ENCODE data around the gene GAS2L2. TPM values are rescaled to one million over a fixed set of nuclear protein-coding genes. Genes with fewer than 3 reads are reported as not detected.
A peak's percentile ranks its signal among the peaks of the same experiment; 100 is the strongest.

Gene GAS2L2
- total RNA-seq, 1 experiment from 2014 or later = not detected

- H3K4me3 Mint-ChIP-seq (ENCODE audit: low read depth, unreplicated experiment) = no peak overlapping the region
- no peak for DNase-seq
- no peak for TF ChIP-seq CTCF (IDR thresholded peaks at IDR 0.05; ENCODE audit: unreplicated experiment)
- H3K4me1 Mint-ChIP-seq (ENCODE audit: low read depth, unreplicated experiment) = no peaks in the 10 kb centered on the region
- intact Hi-C loops (cut with micrococcal nuclease; ENCODE audit: unreplicated experiment) = no loop called here
- no peaks in the 10 kb centered on the region for H3K9me3 Mint-ChIP-seq (ENCODE audit: low read depth, unreplicated experiment)
- no peak overlapping the region for H3K27ac Mint-ChIP-seq (ENCODE audit: unreplicated experiment)
- no peaks in the 10 kb centered on the region for H3K36me3 Mint-ChIP-seq (ENCODE audit: insufficient read depth, unreplicated experiment)
- no TSS peak for BruUV-seq (replicated peaks)
- CTCF ChIA-PET = no interaction called here
- H3K27me3 Mint-ChIP-seq (ENCODE audit: unreplicated experiment) = peaks cover 55% of the 10 kb centered on the region
Observed at GRCh38 chr17:35773129-35773528, 20.1 kb upstream of the GAS2L2 start.

- Mint-ChIP-seq H3K27me3 (ENCODE audit: unreplicated experiment) (peaks cover 66% of the 10 kb centered on the region), H3K4me3 (ENCODE audit: low read depth, unreplicated experiment) (no peak overlapping the region), H3K27ac (ENCODE audit: unreplicated experiment) (no peak overlapping the region), H3K4me1 (ENCODE audit: low read depth, unreplicated experiment) (no peaks in the 10 kb centered on the region), H3K9me3 (ENCODE audit: low read depth, unreplicated experiment) (no peaks in the 10 kb centered on the region), H3K36me3 (ENCODE audit: insufficient read depth, unreplicated experiment) (peaks cover 2% of the 10 kb centered on the region)
- BruUV-seq (replicated peaks) = no TSS peak
- TF ChIP-seq CTCF (IDR thresholded peaks at IDR 0.05; ENCODE audit: unreplicated experiment) = peak; percentile 40
- CTCF ChIA-PET = interaction anchor here (1.8 to 2.1 kb wide), 2 partner anchors 19 to 39 kb away, joined by 3 to 7 read pairs; partner anchors contain the start of gene TAF15
- intact Hi-C loops (cut with micrococcal nuclease; ENCODE audit: unreplicated experiment) = no loop called here
- DNase-seq = no peak
Observed at GRCh38 chr17:35769895-35770486, 17.0 kb upstream of the GAS2L2 start.

GRCh38 chr17:35768797-35769196, 15.8 kb upstream of the GAS2L2 start:
- no peak for DNase-seq
- CTCF ChIA-PET = interaction anchor here (1.8 to 2.1 kb wide), 2 partner anchors 20 to 40 kb away, joined by 3 to 7 read pairs; partner anchors contain the start of gene TAF15
- Mint-ChIP-seq H3K4me1 (ENCODE audit: low read depth, unreplicated experiment) (no peaks in the 10 kb centered on the region), H3K27ac (ENCODE audit: unreplicated experiment) (no peak overlapping the region), H3K4me3 (ENCODE audit: low read depth, unreplicated experiment) (no peak overlapping the region), H3K27me3 (ENCODE audit: unreplicated experiment) (peaks cover 57% of the 10 kb centered on the region), H3K9me3 (ENCODE audit: low read depth, unreplicated experiment) (no peaks in the 10 kb centered on the region), H3K36me3 (ENCODE audit: insufficient read depth, unreplicated experiment) (peaks cover 10% of the 10 kb centered on the region)
- intact Hi-C loops (cut with micrococcal nuclease; ENCODE audit: unreplicated experiment) = no loop called here
- no peak for TF ChIP-seq CTCF (IDR thresholded peaks at IDR 0.05; ENCODE audit: unreplicated experiment)
- BruUV-seq (replicated peaks) = no TSS peak

- peaks cover 3% of the 10 kb centered on the region for H3K4me1 Mint-ChIP-seq (ENCODE audit: low read depth, unreplicated experiment)
Observed at GRCh38 chr17:35766903-35767510, 14.0 kb upstream of the GAS2L2 start.

More at GRCh38 chr17:35766903-35767510, 14.0 kb upstream of the GAS2L2 start:
- CTCF ChIA-PET = interaction anchor here (0.6 to 2.1 kb wide), 5 partner anchors 10 to 42 kb away, joined by 3 to 11 read pairs (median 4); partner anchors contain the start of gene TAF15
- Mint-ChIP-seq H3K36me3 (ENCODE audit: insufficient read depth, unreplicated experiment) (peaks cover 10% of the 10 kb centered on the region), H3K9me3 (ENCODE audit: low read depth, unreplicated experiment) (no peaks in the 10 kb centered on the region), H3K27me3 (ENCODE audit: unreplicated experiment) (peaks cover 47% of the 10 kb centered on the region), H3K27ac (ENCODE audit: unreplicated experiment) (no peak overlapping the region), H3K4me3 (ENCODE audit: low read depth, unreplicated experiment) (no peak overlapping the region)
- no TSS peak for BruUV-seq (replicated peaks)
- intact Hi-C loops (cut with micrococcal nuclease; ENCODE audit: unreplicated experiment) = loop anchor here (1.0 kb wide), 1 partner anchor 37 kb away; no protein-coding TSS in a partner anchor
- DNase-seq = peak; percentile 58
- no peak for TF ChIP-seq CTCF (IDR thresholded peaks at IDR 0.05; ENCODE audit: unreplicated experiment)
